ENCODE results near the gene DEPDC7. TPM values are rescaled to one million over a fixed set of nuclear protein-coding genes. Genes with fewer than 3 reads are reported as not detected.

Gene DEPDC7
- total and polyA plus RNA-seq, 4 donors = 7.1 to 64.8 (median 41.5) TPM

DNA sequence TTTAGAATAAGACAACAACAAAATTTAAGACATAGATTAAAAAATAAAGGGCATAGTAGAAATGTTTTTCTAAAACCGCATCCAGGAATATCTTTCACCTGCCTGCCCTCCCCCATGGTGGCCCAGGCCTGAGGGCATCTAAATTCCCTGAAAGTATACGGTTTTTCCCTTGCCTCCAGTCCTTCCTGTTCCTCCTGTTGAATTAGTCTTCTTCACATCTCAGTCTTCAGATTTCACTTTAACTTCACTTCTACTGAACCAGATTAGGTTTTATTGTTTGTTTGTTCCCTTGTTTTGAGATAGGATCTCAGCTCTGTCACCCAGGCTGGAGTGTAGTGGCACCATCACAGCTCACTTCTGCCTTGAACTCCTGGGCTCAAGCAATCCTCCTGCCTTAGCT, 33.1 kb upstream of the DEPDC7 start:
- WGBS = 92% methylated on average over 2 of the region's 2 CpGs

DNA sequence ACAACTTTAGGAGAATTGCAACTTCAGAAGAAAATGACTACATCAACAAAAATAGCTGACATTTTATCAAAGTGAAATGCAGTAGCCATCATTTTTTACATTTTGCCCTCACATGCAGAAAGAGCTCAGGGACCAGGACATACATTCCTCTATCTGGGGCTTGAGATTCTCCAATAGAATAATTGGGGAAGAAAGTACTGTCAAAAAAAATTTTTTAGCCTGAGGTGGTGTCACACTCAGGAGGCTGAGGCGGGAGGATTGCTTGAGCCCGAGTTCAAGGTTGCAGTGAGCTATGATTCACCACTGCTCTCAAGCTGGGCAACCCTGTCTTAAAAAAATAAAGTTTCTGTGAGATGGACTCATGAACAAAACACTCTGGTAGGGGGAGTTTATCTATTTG, 32.2 kb upstream of the DEPDC7 start:
- Histone ChIP-seq H3K27me3 (ENCODE audit: control insufficient read depth in 4 of 4, insufficient read depth in 4 of 4, low read length in 3 of 4) (no peaks in the 10 kb centered on the region), H3K36me3 (ENCODE audit: control insufficient read depth in 4 of 4, insufficient read depth in 3 of 4, low read depth in 1 of 4, low read length in 3 of 4) (peaks cover 0 to under 1% (median 0%) of the 10 kb centered on the region in 4 donors), H3K9ac (ENCODE audit: low read depth in 1 of 2, low read length in 2 of 2) (no peak overlapping the region), H3K4me3 (ENCODE audit: low read depth in 1 of 3, low read length in 3 of 3) (no peak overlapping the region), H3K9me3 (ENCODE audit: control insufficient read depth in 4 of 4, low read length in 3 of 4) (no peaks in the 10 kb centered on the region), H3K4me1 (ENCODE audit: control insufficient read depth in 4 of 4, insufficient read depth in 4 of 4, low read length in 3 of 4) (no peaks in the 10 kb centered on the region), H3K27ac (ENCODE audit: low read depth in 1 of 2, low read length in 2 of 2) (no peak overlapping the region)
- TF ChIP-seq, protein P1, sequence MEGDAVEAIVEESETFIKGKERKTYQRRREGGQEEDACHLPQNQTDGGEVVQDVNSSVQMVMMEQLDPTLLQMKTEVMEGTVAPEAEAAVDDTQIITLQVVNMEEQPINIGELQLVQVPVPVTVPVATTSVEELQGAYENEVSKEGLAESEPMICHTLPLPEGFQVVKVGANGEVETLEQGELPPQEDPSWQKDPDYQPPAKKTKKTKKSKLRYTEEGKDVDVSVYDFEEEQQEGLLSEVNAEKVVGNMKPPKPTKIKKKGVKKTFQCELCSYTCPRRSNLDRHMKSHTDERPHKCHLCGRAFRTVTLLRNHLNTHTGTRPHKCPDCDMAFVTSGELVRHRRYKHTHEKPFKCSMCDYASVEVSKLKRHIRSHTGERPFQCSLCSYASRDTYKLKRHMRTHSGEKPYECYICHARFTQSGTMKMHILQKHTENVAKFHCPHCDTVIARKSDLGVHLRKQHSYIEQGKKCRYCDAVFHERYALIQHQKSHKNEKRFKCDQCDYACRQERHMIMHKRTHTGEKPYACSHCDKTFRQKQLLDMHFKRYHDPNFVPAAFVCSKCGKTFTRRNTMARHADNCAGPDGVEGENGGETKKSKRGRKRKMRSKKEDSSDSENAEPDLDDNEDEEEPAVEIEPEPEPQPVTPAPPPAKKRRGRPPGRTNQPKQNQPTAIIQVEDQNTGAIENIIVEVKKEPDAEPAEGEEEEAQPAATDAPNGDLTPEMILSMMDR (IDR thresholded peaks at IDR 0.05; ENCODE audit: low read depth, low read length, missing input control) = no peak
- TF ChIP-seq RAD21 (IDR thresholded peaks at IDR 0.05) = no peak
- no peak for TF ChIP-seq HNF4A (conservative IDR thresholded peaks at IDR 0.05)
- no peak for TF ChIP-seq GABPA (IDR thresholded peaks at IDR 0.05 in 1 of 2, conservative IDR thresholded peaks at IDR 0.05 in 1 of 2)
- no peak for TF ChIP-seq HNF4G (IDR thresholded peaks at IDR 0.05)
- TF ChIP-seq, protein P2, sequence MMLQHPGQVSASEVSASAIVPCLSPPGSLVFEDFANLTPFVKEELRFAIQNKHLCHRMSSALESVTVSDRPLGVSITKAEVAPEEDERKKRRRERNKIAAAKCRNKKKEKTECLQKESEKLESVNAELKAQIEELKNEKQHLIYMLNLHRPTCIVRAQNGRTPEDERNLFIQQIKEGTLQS (IDR thresholded peaks at IDR 0.05) = no peak
- TF ChIP-seq, protein P3, sequence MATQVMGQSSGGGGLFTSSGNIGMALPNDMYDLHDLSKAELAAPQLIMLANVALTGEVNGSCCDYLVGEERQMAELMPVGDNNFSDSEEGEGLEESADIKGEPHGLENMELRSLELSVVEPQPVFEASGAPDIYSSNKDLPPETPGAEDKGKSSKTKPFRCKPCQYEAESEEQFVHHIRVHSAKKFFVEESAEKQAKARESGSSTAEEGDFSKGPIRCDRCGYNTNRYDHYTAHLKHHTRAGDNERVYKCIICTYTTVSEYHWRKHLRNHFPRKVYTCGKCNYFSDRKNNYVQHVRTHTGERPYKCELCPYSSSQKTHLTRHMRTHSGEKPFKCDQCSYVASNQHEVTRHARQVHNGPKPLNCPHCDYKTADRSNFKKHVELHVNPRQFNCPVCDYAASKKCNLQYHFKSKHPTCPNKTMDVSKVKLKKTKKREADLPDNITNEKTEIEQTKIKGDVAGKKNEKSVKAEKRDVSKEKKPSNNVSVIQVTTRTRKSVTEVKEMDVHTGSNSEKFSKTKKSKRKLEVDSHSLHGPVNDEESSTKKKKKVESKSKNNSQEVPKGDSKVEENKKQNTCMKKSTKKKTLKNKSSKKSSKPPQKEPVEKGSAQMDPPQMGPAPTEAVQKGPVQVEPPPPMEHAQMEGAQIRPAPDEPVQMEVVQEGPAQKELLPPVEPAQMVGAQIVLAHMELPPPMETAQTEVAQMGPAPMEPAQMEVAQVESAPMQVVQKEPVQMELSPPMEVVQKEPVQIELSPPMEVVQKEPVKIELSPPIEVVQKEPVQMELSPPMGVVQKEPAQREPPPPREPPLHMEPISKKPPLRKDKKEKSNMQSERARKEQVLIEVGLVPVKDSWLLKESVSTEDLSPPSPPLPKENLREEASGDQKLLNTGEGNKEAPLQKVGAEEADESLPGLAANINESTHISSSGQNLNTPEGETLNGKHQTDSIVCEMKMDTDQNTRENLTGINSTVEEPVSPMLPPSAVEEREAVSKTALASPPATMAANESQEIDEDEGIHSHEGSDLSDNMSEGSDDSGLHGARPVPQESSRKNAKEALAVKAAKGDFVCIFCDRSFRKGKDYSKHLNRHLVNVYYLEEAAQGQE (IDR thresholded peaks at IDR 0.05) = no peak
- TF ChIP-seq RXRA (IDR thresholded peaks at IDR 0.05) = no peak
- TF ChIP-seq, protein P4, sequence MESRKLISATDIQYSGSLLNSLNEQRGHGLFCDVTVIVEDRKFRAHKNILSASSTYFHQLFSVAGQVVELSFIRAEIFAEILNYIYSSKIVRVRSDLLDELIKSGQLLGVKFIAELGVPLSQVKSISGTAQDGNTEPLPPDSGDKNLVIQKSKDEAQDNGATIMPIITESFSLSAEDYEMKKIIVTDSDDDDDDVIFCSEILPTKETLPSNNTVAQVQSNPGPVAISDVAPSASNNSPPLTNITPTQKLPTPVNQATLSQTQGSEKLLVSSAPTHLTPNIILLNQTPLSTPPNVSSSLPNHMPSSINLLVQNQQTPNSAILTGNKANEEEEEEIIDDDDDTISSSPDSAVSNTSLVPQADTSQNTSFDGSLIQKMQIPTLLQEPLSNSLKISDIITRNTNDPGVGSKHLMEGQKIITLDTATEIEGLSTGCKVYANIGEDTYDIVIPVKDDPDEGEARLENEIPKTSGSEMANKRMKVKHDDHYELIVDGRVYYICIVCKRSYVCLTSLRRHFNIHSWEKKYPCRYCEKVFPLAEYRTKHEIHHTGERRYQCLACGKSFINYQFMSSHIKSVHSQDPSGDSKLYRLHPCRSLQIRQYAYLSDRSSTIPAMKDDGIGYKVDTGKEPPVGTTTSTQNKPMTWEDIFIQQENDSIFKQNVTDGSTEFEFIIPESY (IDR thresholded peaks at IDR 0.05) = no peak
- no peak for TF ChIP-seq TAF1 (conservative IDR thresholded peaks at IDR 0.05)
- TF ChIP-seq EGR1 (IDR thresholded peaks at IDR 0.05; ENCODE audit: low read depth in 2 of 2) = no peak
- TF ChIP-seq NR2F2 (IDR thresholded peaks at IDR 0.05) = no peak
- no peak for TF ChIP-seq FOXA1 (IDR thresholded peaks at IDR 0.05)
- no peak for TF ChIP-seq SP1 (IDR thresholded peaks at IDR 0.05)
- no peak for TF ChIP-seq YY1 (IDR thresholded peaks at IDR 0.05)
- no peak for TF ChIP-seq FOXA2 (IDR thresholded peaks at IDR 0.05)
- TF ChIP-seq JUND (IDR thresholded peaks at IDR 0.05) = no peak
- TF ChIP-seq, protein P5, sequence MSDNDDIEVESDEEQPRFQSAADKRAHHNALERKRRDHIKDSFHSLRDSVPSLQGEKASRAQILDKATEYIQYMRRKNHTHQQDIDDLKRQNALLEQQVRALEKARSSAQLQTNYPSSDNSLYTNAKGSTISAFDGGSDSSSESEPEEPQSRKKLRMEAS (IDR thresholded peaks at IDR 0.05) = no peak
- no peak for DNase-seq (ENCODE audit: low spot score)
- WGBS = 93% methylated on average over 2 of the region's 2 CpGs

More for the DNA sequence above, 33.1 kb upstream of the DEPDC7 start:
- Histone ChIP-seq H3K36me3 (ENCODE audit: control insufficient read depth in 4 of 4, insufficient read depth in 3 of 4, low read depth in 1 of 4, low read length in 3 of 4) (peaks cover 0 to 2% (median 0%) of the 10 kb centered on the region in 4 donors), H3K27me3 (ENCODE audit: control insufficient read depth in 4 of 4, insufficient read depth in 4 of 4, low read length in 3 of 4) (no peaks in the 10 kb centered on the region), H3K9ac (ENCODE audit: low read depth in 1 of 2, low read length in 2 of 2) (no peak overlapping the region), H3K4me1 (ENCODE audit: control insufficient read depth in 4 of 4, insufficient read depth in 4 of 4, low read length in 3 of 4) (no peaks in the 10 kb centered on the region), H3K9me3 (ENCODE audit: control insufficient read depth in 4 of 4, low read length in 3 of 4) (no peaks in the 10 kb centered on the region), H3K27ac (ENCODE audit: low read depth in 1 of 2, low read length in 2 of 2) (no peak overlapping the region), H3K4me3 (ENCODE audit: low read depth in 1 of 3, low read length in 3 of 3) (no peak overlapping the region)
- TF ChIP-seq RXRA (IDR thresholded peaks at IDR 0.05) = no peak
- TF ChIP-seq FOXA1 (IDR thresholded peaks at IDR 0.05) = no peak
- no peak for TF ChIP-seq SP1 (IDR thresholded peaks at IDR 0.05)
- TF ChIP-seq EGR1 (IDR thresholded peaks at IDR 0.05; ENCODE audit: low read depth in 2 of 2) = no peak
- DNase-seq (ENCODE audit: low spot score) = no peak

All from liver (tissue), 9 donors.